Measurements from ENCODE around the gene POLR3GL.
"Not testable (repeated sequence)": the region's sequence is repeated elsewhere in the genome, so short reads cannot be mapped to it uniquely, and the experiment has no call there.

Gene POLR3GL

GRCh38 chr1:145964328-145965118 is at the start of gene POLR3GL, which contains the start of gene ANKRD34A:
Gene POLR3GL (plus strand): TSS chr1:145964690. CDS start chr1:145974866, 10,176 bp downstream.
Gene ANKRD34A (minus strand): TSS chr1:145964575. CDS start chr1:145961759, 2,816 bp downstream.
- DNase-seq = peak; percentile 88

DNA sequence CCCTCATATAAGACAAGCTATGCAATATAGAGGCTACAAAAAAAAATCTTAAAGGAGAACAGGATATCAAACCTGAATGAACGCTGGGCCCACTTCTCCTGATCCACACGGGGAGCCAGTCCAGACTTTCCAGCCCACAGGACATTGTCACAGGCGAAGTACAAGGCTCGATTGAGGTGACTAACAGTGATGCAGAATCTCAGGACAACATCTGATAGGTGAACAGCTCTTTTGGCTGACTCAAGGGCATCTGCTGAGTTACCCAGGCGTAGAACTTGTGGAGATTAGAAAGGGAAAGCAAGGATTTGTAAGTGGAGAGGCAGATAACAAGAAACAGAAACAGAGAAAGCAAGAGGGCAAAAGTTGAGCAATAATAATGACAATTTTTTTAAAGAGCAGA is 47.7 kb upstream of the POLR3GL start:
- no peak for DNase-seq

GRCh38 chr1:145917595-145917994 is 46.9 kb upstream of the POLR3GL start:
- DNase-seq = no peak

GRCh38 chr1:145918144-145918991 is 46.1 kb upstream of the POLR3GL start, which contains the start of gene PEX11B:
Gene PEX11B (minus strand): TSS chr1:145918717. CDS start chr1:145918688, 29 bp downstream.
- DNase-seq = peak; percentile 84

- DNase-seq = peak; percentile 46
These were observed 45.2 kb upstream of the POLR3GL start for GRCh38 chr1:145918992-145919939.

GRCh38 chr1:145920297-145920696 is 44.2 kb upstream of the POLR3GL start:
- DNase-seq = not testable (repeated sequence)

- DNase-seq = no peak
These were observed 42.2 kb upstream of the POLR3GL start for GRCh38 chr1:145922266-145922665.

DNA sequence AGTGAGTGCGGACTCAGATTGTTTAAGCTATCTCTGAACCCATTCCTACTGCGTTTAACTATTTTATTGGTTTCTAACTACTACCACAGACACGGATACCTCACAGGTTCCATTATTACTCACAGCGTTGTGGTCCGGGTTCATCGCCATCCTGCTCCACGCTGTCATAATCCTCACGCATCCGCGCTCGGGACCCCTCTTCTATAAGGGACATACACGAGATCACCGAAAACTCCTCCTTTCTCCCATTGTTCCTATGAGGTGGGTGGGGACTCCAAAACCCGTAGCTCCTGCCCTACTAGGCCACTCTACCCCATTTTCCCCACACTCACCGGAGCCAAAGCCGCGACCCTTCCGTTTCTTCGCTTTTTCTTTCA is 37.8 kb upstream of the POLR3GL start:
- no peak for DNase-seq

- peak; percentile 99 for DNase-seq
These were observed 37.2 kb upstream of the POLR3GL start, which contains the start of gene RBM8A for GRCh38 chr1:145927063-145927886. Gene RBM8A (minus strand): TSS chr1:145927484. CDS start chr1:145927426, 58 bp downstream.

DNA sequence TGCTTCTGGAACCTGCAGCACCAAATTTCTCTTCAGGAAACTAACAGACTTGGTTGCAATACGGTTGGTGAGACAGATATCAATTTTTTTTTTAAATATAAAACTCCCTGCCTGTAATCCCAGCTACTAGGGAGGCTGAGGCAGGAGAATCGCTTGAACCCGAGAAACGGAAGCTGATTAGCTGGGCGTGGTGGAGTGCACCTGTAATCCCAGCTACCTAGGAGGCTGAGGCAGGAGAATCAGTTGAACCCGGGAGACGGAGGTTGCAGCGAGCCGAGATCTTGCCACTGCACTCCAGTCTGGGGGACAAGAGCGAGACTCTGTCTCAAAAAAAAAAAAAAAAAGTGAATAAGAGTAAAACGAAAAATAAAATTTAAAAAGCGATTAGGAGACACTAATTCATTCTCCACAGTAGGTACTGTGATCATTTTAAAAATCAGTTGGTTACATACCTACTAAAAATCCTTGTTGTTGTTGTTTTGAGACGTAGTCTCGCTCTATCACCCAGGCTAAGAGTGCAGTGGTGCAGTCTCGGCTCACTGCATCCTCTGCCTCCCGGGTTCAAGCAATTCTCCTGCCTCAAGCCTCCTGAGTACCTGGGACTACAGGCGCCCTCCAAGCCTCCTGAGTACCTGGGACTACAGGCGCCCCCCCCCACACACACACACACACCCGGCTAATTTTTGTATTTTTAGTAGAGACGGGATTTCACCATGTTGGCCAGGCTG is 36.4 kb upstream of the POLR3GL start:
- no peak for DNase-seq

- not testable (repeated sequence) for DNase-seq
These were observed 31.9 kb upstream of the POLR3GL start for GRCh38 chr1:145932522-145933009.

DNA sequence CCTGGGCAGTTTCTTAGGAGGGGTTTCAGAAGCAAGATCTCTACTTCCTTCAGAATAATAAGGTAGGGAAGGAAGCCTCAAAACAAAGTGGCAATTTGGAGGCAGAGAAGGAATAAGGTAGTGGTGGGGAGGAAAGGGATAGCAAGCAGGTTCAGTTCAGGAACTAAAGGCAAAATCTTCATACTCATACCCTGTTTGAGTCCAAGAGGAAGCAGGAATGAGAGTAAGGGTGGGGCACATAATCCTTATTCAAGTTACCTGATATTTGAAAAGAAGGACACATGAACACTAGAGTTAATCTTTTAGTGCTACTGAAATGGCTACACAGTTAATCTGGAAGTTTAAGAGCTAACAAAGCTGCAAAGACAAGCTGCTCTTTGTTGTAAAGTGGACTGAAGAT is 28.8 kb upstream of the POLR3GL start:
- DNase-seq = no peak

GRCh38 chr1:145936247-145936646 is 28.2 kb upstream of the POLR3GL start:
- DNase-seq = no peak

- no peak for DNase-seq
These were observed 27.1 kb upstream of the POLR3GL start for GRCh38 chr1:145937436-145937835.

GRCh38 chr1:145942405-145942804 is 22.1 kb upstream of the POLR3GL start:
- no peak for DNase-seq

GRCh38 chr1:145942871-145943270 is 21.6 kb upstream of the POLR3GL start:
- no peak for DNase-seq

GRCh38 chr1:145944532-145944931 is 20.0 kb upstream of the POLR3GL start:
- no peak for DNase-seq

- DNase-seq = no peak
These were observed 18.0 kb upstream of the POLR3GL start for GRCh38 chr1:145946477-145946986.

DNA sequence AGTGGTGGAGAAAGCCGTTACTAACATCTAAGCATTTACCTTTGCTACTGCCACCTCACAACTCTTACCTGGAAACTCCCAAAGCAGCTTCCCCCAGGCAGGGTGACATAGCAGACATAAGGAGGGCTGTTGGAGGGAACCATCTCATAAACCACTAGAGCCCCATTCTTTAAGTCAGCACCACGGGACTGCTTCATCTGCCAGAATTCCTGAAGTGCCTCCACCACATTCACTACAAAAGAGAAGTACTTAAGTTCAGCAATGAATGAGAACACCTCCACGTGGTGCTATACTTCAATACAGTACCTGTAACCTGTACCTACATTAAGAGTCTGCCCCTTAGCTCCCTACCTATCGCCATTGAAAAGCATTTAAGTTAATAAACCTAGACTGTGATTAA is 16.9 kb upstream of the POLR3GL start:
- DNase-seq = no peak

- no peak for DNase-seq
These were observed 15.3 kb upstream of the POLR3GL start for GRCh38 chr1:145949219-145949618.

All from NCI-H1105 treated with DMSO at 0.1 percent for 48 hours (cell line).